VCaP (cell line): ENCODE results near the gene PKHD1.

Experiments used
- H3K27ac ChIP-seq: fragments of 450-650 bp; 2 replicates; pipeline ENCODE4 v1.5.1; 2017
- TF ChIP-seq, protein P1 (sequence below): fragments of 450-650 bp; conservative IDR thresholded peaks from 2 replicates; pipeline ENCODE4 v1.5.1; 2017; ENCODE audit warnings: mild to moderate bottlenecking, moderate library complexity

Gene PKHD1

DNA sequence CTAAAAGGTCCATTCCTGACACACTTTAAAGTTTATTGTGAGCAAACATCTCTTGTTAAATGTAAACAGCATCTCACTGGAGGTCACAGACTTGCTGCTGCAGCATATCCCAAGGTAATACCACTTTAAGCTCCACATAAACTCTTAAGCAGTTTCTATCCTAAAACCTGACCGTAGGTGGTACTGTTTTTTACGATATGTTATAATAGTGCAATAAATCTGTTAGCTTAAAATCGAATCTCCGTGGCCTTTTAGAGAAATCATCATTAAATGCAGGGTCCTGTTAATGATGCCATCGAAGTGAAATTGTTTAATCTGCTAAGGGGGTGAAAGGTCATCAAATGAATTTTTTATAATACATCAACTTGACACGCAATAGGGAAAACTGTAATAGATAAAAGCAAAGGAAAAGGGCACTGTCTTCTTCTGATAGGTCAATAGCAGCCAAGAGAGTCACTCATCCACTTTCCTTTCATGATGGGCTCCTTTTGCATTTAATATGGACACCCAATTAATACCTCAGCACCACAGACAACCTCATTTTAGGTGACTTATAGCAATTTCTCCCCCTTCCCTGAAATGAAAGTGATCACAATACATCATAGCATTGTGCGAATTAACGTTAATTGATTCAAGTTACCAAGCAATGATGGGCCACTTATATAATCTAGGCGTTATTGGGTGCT lies 436.1 kb downstream of the PKHD1 start:
- TF ChIP-seq, protein P1, sequence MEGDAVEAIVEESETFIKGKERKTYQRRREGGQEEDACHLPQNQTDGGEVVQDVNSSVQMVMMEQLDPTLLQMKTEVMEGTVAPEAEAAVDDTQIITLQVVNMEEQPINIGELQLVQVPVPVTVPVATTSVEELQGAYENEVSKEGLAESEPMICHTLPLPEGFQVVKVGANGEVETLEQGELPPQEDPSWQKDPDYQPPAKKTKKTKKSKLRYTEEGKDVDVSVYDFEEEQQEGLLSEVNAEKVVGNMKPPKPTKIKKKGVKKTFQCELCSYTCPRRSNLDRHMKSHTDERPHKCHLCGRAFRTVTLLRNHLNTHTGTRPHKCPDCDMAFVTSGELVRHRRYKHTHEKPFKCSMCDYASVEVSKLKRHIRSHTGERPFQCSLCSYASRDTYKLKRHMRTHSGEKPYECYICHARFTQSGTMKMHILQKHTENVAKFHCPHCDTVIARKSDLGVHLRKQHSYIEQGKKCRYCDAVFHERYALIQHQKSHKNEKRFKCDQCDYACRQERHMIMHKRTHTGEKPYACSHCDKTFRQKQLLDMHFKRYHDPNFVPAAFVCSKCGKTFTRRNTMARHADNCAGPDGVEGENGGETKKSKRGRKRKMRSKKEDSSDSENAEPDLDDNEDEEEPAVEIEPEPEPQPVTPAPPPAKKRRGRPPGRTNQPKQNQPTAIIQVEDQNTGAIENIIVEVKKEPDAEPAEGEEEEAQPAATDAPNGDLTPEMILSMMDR = no peak

GRCh38 chr6:51648774-51649173 lies 438.6 kb downstream of the PKHD1 start:
- TF ChIP-seq, protein P1 = no peak
- no peak overlapping the region for H3K27ac ChIP-seq

More for the DNA sequence above, 436.1 kb downstream of the PKHD1 start:
- no peak overlapping the region for H3K27ac ChIP-seq

DNA sequence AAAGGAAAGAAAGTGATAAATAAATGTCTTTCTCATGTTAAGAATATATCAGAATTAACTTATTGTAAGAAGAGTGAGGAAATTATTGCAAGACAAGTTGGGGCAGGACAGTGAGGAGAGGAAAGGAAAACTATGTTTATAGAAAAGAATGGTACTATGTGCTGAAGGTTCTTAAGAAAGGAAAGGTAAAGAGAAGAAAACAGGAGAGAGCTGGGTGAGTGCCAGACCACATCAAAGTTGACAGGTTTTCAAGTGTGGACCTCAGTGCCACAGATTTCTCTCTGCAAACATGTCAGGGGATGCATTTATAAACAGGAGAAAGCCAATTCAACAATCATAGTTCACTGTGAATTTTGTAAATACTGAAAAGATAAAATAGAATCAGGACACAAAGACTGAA lies 439.2 kb downstream of the PKHD1 start:
- TF ChIP-seq, protein P1 = no peak
- H3K27ac ChIP-seq = no peak overlapping the region

DNA sequence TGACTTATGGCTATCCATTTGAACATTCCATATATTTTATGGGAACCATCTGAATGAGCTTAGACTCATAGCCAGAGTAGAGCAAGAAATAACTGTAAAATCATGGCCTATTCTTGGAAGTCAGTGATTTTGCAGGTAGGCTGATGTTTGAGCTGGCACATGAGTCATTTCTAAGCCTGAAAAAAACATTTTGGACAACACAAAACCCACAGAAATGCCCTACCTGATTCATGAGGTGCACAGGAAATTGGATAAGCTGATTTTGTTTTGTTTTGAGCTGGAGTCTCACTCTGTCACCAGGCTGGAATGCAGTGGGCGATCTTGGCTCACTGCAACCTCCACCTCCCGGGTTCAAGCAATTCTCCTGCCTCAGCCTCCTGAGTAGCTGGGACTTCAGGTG lies 443.0 kb downstream of the PKHD1 start:
- H3K27ac ChIP-seq = no peak overlapping the region
- TF ChIP-seq, protein P1 = no peak

DNA sequence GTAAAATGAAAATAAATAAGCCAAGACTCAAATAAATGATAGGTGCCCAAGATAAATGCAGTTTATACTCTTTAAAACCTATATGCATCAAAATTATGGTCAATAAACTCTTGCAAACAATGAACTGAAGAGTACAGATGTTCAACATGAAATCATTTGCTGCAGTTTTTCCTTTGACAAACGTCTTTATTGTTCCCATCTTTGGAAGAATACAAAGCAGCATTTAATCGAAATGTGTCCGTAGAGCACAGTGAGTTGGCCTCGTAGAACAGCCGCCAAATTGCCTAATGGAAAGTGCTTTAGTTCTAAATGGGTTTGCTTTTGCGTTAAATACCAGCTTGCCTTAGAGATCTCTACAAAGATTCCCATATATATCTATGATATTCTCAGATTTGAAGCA lies 447.4 kb downstream of the PKHD1 start:
- TF ChIP-seq, protein P1 = no peak
- H3K27ac ChIP-seq = no peak overlapping the region

GRCh38 chr6:51633424-51633823 lies 454.0 kb downstream of the PKHD1 start:
- H3K27ac ChIP-seq = no peak overlapping the region

GRCh38 chr6:51630011-51630410 lies 457.4 kb downstream of the PKHD1 start:
- TF ChIP-seq, protein P1 = no peak
- H3K27ac ChIP-seq = no peak overlapping the region

More at GRCh38 chr6:51633424-51633823, 454.0 kb downstream of the PKHD1 start:
- TF ChIP-seq, protein P1 = no peak
